HG03196 (cell line): ENCODE measurements around the gene EZR.

Experiments used
- ATAC-seq: cut with Tn5 transposase; IDR thresholded peaks from one replicate; pipeline ENCODE4 v1.9.1; 2021; ENCODE audit not compliant: unreplicated experiment

Gene EZR

GRCh38 chr6:158780246-158780884 lies 38.8 kb downstream of the EZR start:
- ATAC-seq, result no peak

- ATAC-seq, result no peak
Measured at GRCh38 chr6:158778005-158778527, 41.1 kb downstream of the EZR start.

GRCh38 chr6:158777510-158777909 lies 41.7 kb downstream of the EZR start:
- no peak for ATAC-seq

- no peak for ATAC-seq
Measured at GRCh38 chr6:158776737-158777136, 42.4 kb downstream of the EZR start.

- no peak for ATAC-seq
Measured at GRCh38 chr6:158775832-158776231, 43.3 kb downstream of the EZR start.

- no peak for ATAC-seq
Measured at GRCh38 chr6:158774717-158775449, 44.3 kb downstream of the EZR start.

- ATAC-seq, result no peak
Measured at GRCh38 chr6:158773581-158774449, 45.4 kb downstream of the EZR start.

- no peak for ATAC-seq
Measured at GRCh38 chr6:158772851-158773371, 46.3 kb downstream of the EZR start.

- no peak for ATAC-seq
Measured at GRCh38 chr6:158772172-158772571, 47.0 kb downstream of the EZR start.

- no peak for ATAC-seq
Measured at GRCh38 chr6:158771399-158772152, 47.6 kb downstream of the EZR start.

GRCh38 chr6:158770533-158771330 lies 48.4 kb downstream of the EZR start:
- ATAC-seq, result no peak

GRCh38 chr6:158769771-158770432 lies 49.3 kb downstream of the EZR start:
- ATAC-seq, result no peak

- no peak for ATAC-seq
Measured at GRCh38 chr6:158769234-158769770, 49.9 kb downstream of the EZR start.

GRCh38 chr6:158768436-158768835 lies 50.7 kb downstream of the EZR start:
- ATAC-seq, result no peak

- no peak for ATAC-seq
Measured at GRCh38 chr6:158767709-158768108, 51.5 kb downstream of the EZR start.

- ATAC-seq, result no peak
Measured at GRCh38 chr6:158766621-158767455, 52.3 kb downstream of the EZR start.

GRCh38 chr6:158765499-158766068 lies 53.6 kb downstream of the EZR start:
- ATAC-seq, result no peak

GRCh38 chr6:158764926-158765325 lies 54.2 kb downstream of the EZR start:
- ATAC-seq, result no peak
